HFFc6 (cell line): ENCODE data around the gene GLCE. TPM values are rescaled to one million over a fixed set of nuclear protein-coding genes. Genes with fewer than 3 reads are reported as not detected.

Source experiments
- DNase-seq: peaks from one replicate; pipeline ENCODE4 v3.0.0-alpha.2; 2018
- H3K27ac Mint-ChIP-seq: 2 replicates; pipeline ENCODE4 v1.8.0; 2020; ENCODE audit warnings: mild to moderate bottlenecking, mixed read lengths
- H3K27me3 Mint-ChIP-seq: 2 replicates; pipeline ENCODE4 v1.8.0; 2021; ENCODE audit warnings: mild to moderate bottlenecking, moderate library complexity, mixed read lengths; ENCODE audit not compliant: insufficient read depth
- H3K36me3 Mint-ChIP-seq: 2 replicates; pipeline ENCODE4 v1.8.0; 2021; ENCODE audit warnings: low read depth, mixed read lengths
- H3K4me1 Mint-ChIP-seq: 2 replicates; pipeline ENCODE4 v1.8.0; 2020; ENCODE audit warnings: low read depth, mixed read lengths
- H3K4me3 Mint-ChIP-seq: 2 replicates; pipeline ENCODE4 v1.8.0; 2020; ENCODE audit warnings: mild to moderate bottlenecking, moderate library complexity, mixed read lengths
- H3K9me3 Mint-ChIP-seq: 2 replicates; pipeline ENCODE4 v1.8.0; 2020; ENCODE audit warnings: mild to moderate bottlenecking, mixed read lengths
- CTCF ChIP-seq: fragments of 200-600 bp; sonication (generic); IDR thresholded peaks from 2 replicates; pipeline ENCODE4 v1.5.0; 2021; ENCODE audit warnings: antibody characterized with exemption, mild to moderate bottlenecking
- total RNA-seq, 6 experiments: library from RNA; stranded (reverse); fragmentation: NEBNext Ultra II Directional; extraction: Animal tissue kit (Norgen Biotek cat#: 25700); gene quantifications; 2 replicates in 1 of 6; 3 replicates in 5 of 6; pipeline ENCODE4 v1.2.3, GENCODE V29; 2021

Gene GLCE
- total RNA-seq, 6 experiments from 2014 or later: 13.2 to 20.6 (median 17.7) TPM

GRCh38 chr15:69118089-69118488 lies 42.3 kb upstream of the GLCE start:
- Mint-ChIP-seq H3K9me3 (no peaks in the 10 kb centered on the region), H3K4me3 (no peak overlapping the region), H3K27me3 (peaks cover 68% of the 10 kb centered on the region), H3K27ac (no peak overlapping the region), H3K4me1 (no peaks in the 10 kb centered on the region), H3K36me3 (no peaks in the 10 kb centered on the region)
- no peak for DNase-seq
- TF ChIP-seq CTCF: no peak

- no peak for TF ChIP-seq CTCF
Measured at GRCh38 chr15:69119001-69119400, 41.4 kb upstream of the GLCE start.

GRCh38 chr15:69119683-69120395 lies 40.6 kb upstream of the GLCE start:
- Mint-ChIP-seq H3K27me3 (peaks cover 59% of the 10 kb centered on the region), H3K9me3 (no peaks in the 10 kb centered on the region), H3K27ac (no peak overlapping the region), H3K4me3 (no peak overlapping the region), H3K4me1 (no peaks in the 10 kb centered on the region), H3K36me3 (no peaks in the 10 kb centered on the region)
- no peak for DNase-seq
- no peak for TF ChIP-seq CTCF

More at GRCh38 chr15:69119001-69119400, 41.4 kb upstream of the GLCE start:
- Mint-ChIP-seq H3K9me3 (no peaks in the 10 kb centered on the region), H3K36me3 (no peaks in the 10 kb centered on the region), H3K27me3 (peaks cover 65% of the 10 kb centered on the region), H3K4me1 (no peaks in the 10 kb centered on the region), H3K27ac (no peak overlapping the region), H3K4me3 (no peak overlapping the region)
- DNase-seq: no peak

GRCh38 chr15:69120732-69121131 lies 39.7 kb upstream of the GLCE start:
- peaks cover 52% of the 10 kb centered on the region for H3K27me3 Mint-ChIP-seq
- H3K27ac Mint-ChIP-seq: no peak overlapping the region
- no peak for DNase-seq
- no peaks in the 10 kb centered on the region for H3K9me3 Mint-ChIP-seq
- H3K4me1 Mint-ChIP-seq: no peaks in the 10 kb centered on the region
- no peak for TF ChIP-seq CTCF
- H3K4me3 Mint-ChIP-seq: no peak overlapping the region
- H3K36me3 Mint-ChIP-seq: no peaks in the 10 kb centered on the region

GRCh38 chr15:69121198-69121828 lies 39.1 kb upstream of the GLCE start:
- no peak for DNase-seq
- H3K9me3 Mint-ChIP-seq: no peaks in the 10 kb centered on the region
- peaks cover 46% of the 10 kb centered on the region for H3K27me3 Mint-ChIP-seq
- no peak overlapping the region for H3K4me3 Mint-ChIP-seq
- no peak overlapping the region for H3K27ac Mint-ChIP-seq
- H3K36me3 Mint-ChIP-seq: no peaks in the 10 kb centered on the region
- H3K4me1 Mint-ChIP-seq: no peaks in the 10 kb centered on the region
- TF ChIP-seq CTCF: no peak
